ENCODE data around the gene SLC66A1.

The SLC66A1 gene

DNA sequence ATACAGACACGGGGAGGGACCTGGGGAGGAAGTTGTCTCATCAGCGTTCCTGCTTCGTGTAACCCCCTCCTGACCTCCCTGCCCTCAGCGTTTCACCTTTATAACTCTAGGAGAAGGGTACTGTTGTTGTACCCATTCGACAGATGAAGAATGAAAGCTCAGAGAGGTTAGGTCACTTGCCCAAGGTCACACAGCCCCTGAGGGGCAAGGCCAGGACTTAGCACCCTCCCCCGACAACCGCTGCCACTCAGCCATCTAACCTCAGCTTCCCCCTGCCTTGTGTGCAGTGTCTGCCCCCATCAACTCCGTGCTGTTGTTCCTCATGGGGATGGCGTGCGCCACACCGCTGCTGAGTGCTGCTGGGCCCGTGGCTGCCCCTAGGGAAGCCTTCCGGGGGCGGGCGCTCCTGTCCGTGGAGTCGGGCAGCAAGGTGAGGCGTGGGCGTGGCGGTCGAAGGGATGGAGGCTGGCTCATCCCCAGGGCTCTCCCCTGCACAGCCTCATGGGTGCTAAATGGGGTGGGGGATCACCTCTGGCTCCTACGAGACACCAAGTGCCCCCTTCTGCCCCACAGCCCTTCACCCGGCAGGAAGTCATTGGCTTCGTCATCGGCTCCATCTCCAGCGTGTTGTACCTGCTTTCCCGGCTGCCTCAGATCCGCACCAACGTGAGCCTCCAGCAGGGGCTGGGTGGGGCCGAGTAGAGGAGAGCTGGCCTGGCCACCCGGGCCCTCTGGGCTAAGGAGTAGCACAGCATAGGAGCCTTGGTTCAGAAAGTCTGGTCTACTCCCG lies 14.0 kb downstream of the SLC66A1 start:
- DNase-seq (ENCODE audit: low spot score), result no peak

DNA sequence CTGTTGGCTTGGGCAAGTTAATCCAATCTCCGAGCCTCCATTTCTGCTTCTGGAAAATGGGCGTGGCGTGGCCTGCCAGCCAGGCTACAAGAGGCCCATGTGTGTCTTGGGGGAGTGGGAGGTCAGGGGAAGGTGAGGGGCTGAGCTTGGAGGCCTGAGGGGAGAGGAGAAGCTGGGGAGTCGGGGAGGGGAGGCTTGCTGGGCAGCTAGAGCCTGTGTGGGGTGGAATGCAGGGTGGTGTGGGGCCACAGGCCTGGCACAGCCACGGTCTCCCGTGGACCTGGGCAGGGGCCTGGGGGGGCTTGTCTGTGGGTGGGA lies 14.6 kb downstream of the SLC66A1 start:
- DNase-seq (ENCODE audit: low spot score), result no peak

DNA sequence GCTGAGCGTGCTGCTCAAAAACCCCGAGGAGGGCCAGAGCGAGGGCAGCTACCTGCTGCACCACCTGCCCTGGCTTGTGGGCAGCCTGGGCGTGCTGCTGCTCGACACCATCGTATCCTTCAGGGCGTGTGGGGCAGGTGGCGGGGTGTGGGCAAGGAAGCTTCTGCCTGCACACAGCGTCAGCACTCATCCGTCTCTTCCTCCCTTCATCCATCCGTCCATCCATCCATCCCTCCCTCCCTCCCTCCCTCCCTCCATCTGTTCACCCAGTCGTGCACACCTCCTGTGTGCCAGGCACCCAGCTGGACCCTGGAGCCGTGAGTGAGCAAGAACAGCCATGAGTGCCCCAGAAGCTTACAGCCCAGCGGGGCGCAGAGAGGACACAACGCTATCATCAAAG lies 15.2 kb downstream of the SLC66A1 start:
- no peak for DNase-seq (ENCODE audit: low spot score)

DNA sequence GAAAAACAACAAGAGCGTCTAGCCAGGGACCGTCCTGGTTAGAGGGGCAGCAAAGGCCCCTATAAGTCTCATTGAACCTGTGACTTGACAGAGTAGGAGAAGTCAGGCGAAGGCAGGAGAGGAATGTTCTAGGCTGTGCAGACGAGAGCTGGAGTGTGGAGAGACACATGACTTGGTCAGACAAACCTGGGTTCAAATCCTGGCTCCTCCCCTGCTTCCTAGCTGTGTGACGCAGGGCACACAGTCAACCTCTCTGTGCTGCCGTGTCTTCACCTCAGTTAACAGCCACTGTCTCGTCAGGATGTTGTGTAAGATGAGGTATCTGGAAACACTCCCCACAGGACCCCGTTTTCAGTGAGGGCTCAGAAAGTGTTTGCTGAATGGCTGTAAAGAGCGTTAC lies 15.6 kb downstream of the SLC66A1 start:
- no peak for DNase-seq (ENCODE audit: low spot score)

DNA sequence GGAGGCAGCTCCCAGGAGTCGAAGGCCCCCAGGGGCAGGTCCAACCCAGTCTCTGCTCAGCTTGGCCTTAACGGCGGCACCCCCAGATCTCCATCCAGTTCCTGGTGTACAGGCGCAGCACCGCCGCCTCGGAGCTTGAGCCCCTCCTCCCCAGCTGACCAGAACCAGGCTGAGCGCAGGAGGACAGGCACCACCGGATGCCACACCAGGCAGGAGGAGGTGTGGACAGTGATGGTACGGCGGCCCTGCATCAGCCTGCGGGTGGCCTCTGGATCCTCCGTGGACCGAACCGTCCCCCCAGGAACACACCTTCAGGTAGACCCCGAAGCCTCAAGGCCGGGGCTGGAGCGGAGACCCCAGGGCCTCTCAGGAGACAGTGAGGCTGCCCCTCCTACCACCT lies 16.4 kb downstream of the SLC66A1 start:
- no peak for DNase-seq (ENCODE audit: low spot score)

DNA sequence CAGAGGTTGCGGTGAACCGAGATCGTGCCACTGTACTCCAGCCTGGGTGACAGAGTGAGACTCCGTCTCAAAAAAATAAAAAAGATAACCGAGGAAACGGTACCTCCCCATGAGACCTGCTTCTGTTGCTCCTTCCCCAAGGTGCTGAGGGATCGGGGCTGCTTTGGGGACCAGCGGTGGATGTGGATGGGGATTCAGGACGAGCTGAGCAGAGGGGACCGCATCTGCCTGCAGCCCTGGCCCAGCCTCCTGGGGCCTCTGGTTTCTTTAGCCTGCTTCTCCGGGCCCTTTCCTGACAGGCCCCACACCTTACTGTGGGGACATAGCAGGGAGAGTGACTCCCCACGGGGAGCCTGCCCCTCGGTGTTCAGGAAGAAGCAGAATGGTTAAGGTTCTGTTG lies 17.1 kb downstream of the SLC66A1 start:
- DNase-seq (ENCODE audit: low spot score), result no peak

DNA sequence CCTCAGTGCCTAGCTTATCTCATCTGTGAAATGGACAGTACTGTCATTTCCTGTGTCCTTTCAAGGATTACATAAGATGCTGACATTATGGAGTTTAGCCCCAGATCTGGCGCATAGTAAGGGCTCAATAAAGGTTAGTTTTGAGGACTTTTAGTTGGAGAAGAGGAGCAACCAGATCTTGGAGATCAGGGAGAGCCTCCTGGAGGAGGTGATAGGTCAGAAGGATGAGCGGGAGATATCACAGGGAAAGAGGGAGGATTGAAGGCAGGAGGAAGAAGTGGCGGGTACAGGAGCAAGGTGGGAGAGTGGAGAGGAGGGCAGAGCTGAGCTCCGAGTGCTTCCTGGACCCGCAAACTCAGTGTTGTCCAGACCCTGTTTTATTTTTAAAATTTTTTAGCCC lies 17.5 kb downstream of the SLC66A1 start:
- DNase-seq (ENCODE audit: low spot score), result no peak

DNA sequence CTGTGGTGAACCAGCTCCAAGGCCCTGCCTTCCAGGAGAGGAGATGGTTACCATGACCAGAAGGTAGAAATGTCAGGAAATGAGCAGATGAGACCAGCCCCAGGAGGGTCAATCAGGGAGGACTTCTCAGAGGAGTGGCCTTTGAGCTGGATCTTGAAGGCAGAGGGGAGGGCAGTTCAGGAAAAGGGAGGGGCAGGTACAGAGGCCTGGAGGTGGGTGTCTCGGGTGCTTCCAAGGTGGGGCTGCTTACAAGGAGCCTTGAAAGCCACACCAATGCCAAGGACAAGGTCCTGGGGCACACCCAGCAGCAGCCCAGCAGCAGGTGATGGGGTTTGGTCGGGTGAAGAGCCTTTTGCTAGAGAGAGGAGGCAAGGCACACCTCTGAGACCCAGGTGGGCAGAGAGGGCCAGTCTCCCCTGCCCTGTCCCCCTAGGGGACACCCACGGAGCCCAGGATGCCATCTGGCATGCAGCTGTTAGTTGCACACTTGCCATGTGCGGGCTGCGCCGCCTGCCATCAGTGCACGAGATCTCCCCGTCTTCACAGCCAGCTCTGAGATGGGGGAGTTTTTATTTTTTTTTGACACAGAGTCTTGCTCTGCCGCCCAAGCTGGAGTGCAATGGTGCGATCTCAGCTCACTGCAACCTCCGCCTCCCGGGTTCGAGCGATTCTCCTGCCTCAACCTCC lies 18.5 kb downstream of the SLC66A1 start:
- no peak for DNase-seq (ENCODE audit: low spot score)

DNA sequence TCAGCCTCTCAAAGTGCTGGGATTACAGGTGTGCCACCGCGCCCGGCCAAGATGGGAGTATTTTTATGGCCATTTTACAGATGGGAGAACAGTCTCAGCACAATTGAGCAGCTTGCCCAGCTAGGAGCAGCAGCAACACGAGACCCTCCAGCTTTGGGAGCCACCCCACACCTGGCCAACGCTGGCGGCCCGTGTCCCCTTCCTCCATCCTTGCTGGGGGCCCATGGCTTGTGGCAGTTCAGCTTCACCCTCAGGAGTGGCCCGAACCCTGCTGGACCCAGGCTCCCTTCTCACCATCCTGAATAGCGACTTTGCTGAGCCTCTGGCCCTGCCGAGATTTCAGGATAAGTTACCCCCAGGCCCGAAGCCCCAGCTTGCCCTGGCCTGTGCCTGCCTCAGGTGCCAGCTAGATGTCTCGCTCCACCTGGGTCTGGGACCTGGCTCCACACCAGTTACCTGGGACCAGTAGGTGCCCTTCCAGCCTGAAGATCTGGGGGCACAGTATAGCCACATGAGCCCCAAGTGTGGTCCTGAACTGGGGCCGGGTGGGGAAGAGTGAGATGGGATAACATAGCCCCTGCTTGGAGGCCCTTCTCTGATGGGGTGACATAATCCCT lies 19.2 kb downstream of the SLC66A1 start:
- DNase-seq (ENCODE audit: low spot score), result no peak

DNA sequence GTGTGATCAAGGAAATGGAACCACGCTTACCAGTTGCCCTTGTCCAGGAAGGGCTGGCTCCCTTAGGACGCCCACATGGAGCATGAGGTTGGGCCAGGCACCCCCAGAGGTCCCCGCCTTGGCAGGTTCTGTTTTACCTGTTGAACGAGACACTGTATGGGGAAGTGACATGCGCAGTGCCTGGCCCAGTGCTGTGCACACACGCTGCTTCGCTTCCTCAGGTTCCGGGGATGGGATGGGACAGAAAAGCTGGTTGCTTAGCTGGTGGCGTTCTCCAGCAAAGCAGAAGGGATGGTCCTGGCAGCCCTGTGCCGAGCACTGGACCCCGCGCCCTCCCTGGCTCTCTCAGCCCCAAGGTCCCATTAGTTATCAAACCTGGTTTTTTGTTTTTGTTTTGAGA lies 20.7 kb downstream of the SLC66A1 start:
- DNase-seq (ENCODE audit: low spot score), result no peak

DNA sequence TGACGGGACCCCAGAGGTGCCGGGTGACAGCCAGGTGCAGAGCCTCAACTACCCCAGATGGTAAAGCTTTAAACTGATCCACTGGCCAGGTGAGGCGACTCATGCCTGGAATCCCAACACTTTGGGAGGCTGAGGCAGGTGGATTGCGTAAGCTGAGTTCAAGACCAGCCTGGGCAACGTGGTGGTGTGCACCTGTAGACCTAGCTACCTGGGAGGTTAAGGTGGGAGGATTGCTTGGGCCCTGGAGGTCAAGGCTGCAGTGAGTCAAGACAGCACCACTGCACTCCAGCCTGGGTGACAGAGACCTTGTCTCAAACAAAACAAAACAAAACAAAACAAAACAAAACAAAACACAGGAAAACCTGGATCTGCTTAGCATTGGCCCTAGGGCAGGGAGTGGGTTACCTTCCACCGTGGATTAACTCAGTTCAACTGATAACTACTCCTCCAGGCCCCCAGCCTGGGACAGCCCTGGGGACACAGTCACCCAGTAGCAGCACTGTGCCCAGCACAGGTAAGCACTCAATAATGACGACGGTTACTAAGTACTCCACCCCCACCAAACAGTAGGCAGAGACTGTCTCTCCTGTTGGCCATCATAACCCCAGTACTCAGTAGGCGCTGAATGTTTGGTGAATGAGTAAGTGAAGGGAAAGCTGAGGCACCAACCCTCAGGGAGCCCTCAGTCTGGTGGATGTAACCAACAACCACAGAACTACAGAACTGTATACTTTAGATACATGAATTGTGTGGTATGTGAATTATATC lies 21.6 kb downstream of the SLC66A1 start:
- DNase-seq (ENCODE audit: low spot score), result no peak

DNA sequence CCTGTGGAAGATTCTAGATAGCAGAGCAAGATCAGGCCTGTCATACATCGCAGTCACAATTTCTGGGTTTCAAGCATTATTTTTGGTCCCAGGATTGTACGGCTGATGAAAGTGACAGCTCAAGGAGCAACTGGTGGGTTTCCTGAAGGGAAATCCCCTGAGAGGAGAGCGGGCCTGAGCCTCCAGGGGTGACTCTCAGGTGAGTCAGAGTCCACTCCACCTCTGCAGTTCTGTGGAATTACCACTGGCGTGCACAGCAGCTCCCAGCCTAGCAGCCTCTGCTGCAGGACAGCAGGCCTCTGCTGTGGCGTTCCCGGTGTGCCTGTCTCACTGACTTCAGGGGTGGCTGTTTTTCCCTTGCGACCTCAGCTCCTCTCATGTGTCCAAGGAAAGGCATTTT lies 24.4 kb downstream of the SLC66A1 start:
- DNase-seq (ENCODE audit: low spot score), result no peak

DNA sequence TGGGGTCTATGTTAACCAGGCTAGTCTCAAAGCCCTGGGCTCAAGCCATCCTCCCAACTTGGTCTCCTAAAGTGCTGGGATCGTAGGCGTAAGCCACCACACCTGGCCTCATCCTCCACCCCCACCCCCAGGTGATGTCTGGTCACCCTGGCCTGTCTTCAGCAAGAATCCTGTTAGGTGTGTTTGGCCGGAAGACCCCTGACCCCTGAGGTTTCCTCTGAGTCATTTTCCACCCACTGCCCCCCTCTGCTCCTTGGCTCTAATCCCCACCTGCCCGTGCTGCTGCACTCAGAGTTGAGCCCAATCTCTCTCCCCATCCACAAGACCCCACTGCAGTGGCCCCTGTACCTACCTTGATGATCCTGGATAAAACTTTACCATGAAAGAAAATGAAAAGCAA lies 25.2 kb downstream of the SLC66A1 start:
- no peak for DNase-seq (ENCODE audit: low spot score)

DNA sequence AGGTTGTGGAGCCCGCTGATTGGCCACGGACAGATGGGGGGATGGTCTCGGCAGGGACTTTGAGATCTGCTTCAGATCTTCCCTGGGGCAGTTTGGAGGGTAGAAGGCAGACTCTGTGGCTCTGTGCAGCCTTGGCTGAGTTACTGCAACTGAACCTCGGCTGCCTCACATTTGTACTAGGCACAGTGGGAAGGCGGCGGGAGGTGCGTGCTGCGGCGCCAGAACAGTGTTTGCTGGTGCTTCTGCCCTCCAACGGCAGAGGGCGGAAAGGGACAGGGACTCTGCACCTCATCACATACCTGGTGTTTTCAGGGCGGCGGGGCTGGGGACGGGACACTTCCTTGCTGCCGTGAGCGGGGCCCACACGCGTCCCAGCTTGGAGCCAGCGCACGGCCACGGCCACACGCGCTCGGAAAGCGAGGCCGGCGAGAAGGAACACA lies 26.2 kb downstream of the SLC66A1 start:
- DNase-seq (ENCODE audit: low spot score), result peak; percentile 81

DNA sequence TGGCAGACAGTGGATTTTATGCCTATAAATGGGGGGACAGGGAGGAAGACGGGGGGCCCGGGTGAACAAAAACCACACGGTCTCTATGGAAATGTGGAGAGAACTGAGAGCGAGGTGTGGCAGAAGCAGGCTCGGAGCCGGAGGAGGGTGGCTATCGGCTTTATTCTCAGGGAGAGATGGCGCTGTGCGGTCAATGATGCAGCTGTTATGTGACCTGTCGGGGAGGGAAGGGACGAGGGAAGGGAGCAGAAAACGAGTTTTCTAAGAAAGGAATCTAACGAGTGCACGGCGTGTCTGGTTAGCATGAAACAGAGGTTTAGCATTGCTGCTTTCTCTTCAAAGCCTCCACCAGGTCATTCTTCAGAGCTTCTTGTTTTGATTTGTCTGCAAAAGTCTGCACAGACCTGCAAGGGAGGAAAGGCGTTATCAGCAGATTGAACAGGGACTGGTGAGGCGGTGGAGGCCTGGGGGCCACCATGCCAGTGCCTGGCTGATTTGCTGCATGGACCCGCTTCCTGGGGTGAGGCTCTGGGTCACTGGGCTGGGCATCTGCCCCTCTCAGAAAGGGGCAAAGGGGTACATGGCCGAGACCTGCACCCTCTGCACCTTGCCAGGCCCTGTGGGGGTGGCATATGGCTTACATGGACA lies 27.2 kb downstream of the SLC66A1 start:
- no peak for DNase-seq (ENCODE audit: low spot score)

DNA sequence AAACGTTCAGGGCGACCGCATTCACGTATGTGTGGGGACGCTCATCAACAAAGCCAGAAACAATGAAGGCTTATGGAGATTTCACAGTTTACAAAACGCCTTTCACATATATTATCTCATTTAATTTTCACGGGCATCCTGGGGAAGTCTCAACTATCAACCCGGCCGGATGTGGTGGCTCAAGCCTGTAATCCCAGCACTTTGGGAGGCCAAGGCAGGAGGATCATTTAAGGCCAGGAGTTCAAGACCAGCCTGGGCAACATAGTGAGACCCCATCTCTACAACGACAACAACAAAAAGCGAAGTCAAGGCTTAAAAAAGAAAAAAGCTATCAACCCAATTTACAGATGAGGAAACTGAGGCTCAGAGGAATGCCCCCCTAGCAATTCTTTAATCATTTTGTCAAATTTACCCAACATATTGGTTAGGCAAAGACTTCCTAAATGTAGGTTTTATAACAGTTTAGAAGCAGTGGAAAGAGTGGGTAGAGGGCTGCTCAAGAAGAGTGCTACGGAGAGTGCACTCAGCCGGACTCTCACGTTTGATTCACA lies 28.3 kb downstream of the SLC66A1 start:
- no peak for DNase-seq (ENCODE audit: low spot score)

DNA sequence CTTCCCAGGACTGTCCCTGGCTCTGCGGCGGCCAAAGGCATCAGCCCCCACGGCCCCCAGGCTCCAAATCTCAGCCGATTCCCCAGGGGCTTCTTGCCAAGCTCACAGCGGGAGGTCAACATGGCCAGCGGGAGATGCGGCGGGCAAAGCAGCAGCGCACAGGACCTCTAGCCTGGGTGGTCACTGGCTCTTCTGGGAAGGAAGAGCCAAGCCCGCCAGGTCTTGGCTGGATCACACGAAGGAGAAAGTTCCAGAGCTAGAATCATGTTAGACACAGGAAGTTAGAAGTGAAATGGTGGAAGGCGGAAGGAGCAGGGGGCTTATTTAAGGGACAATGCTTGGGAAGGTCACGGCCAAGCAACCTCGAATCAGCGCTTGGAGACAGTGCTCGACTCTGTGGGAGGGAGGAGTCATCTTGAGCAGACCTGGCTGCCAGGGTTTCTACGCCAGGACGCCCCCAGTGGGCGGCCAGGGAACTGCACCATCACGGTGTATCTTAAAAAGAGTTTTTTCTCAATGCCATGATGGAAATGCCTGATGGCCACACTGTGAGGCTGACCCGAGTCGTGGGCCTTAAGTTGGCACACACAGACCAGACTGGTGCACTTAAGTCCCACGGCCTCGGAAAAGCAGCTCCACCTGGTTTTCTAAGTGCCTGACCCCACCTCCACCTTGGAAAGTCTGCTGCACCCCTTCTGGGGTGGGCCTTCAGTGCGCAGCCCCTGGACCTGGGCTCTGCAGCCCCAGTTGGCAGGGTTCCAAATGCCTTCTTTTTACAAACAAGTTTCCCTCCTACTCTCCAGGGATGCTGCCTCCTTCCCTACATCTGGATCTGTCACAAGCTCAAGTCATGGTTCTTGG lies 29.3 kb downstream of the SLC66A1 start:
- DNase-seq (ENCODE audit: low spot score), result peak; percentile 97

DNA sequence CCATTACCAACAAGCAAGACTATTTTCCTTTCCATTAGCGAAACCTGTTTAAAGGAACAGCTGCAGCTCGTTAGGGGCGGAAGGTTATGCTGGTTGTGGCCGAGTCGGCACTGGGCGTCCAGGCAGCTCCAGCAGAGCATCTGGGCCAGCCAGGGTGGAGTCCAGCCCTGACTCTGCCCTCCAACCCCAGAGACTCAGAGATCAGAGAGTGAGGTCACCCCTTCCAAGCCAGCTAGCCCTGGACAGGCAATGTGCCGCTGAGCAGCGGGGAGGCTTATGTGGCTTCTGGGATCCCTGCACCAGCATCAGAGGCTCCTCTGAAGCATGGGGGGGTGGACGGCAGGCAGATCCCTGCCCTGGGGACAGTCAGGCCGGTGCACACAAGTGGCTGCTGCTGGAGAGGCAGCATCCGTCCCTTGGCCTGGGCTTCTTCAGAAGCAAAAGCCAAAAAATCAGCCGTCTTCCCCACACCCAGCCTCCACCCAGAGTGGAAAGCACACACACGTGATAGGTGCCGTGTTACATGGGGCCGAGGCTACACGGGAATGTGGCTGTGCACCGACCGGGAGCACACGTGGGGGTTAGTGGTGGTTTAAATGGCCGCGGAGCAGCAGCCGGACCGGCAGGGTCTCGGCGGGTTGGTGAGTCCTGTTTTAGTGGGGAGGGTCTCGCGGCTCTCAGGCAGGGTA lies 30.1 kb downstream of the SLC66A1 start:
- no peak for DNase-seq (ENCODE audit: low spot score)

DNA sequence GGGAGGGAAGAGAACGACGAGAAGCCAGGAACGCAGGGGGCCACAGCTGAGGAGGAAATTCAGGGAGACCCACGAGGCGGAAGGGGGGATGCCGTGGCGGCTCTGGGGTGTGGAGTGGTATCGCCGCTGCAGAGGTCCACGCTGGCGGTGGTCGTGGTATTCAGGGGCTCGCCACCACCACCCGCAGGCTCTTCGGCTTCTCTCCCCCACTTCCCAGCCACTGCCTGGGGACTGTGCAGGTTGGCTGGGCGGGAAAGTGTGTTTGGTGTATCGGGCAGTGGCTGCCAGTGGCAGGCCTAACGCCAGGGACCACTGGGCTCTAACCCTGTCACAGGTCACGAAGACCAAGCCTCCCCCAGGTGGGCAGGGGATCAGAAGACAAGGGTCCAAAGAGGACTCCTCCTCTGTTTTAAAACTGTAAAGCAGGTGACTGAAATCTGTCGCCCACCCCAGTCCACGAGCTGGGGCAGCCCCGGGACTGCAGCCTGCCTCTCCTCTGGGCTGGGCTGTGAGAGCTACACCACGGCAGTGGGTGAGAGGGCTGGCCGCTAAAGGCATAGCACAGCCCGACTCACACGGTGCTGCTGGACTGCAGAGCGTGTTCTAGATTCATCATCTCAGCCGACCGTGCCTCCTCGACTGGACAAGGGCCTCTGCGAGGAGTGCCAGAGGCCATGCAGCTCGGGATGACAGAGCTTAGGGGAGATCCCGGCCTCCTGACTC lies 30.9 kb downstream of the SLC66A1 start:
- no peak for DNase-seq (ENCODE audit: low spot score)
